GM13977 (cell line): Measurements from ENCODE around the gene NPR1.

Experiments
- DNase-seq: peaks from one replicate; pipeline ENCODE4 v3.0.0; 2012; ENCODE audit warnings: low spot score
- in situ Hi-C: fragments of 300-500 bp; cut with MboI; formaldehyde crosslinking; loops from one replicate; pipeline ENCODE4 v1.12.0; 2022; ENCODE audit warnings: low sequenced_read_pairs, low pct_unique_long_range_greater_than_20kb, mixed read lengths, inconsistent platforms; ENCODE audit not compliant: unreplicated experiment
- TF ChIP-seq, protein P1 (sequence below): IDR thresholded peaks from 2 replicates; pipeline ENCODE4 v1.5.1; 2012; ENCODE audit warnings: mild to moderate bottlenecking, control low read depth; ENCODE audit not compliant: insufficient read depth; ENCODE audit errors: extremely low read depth, missing control alignments

NPR1 gene

DNA sequence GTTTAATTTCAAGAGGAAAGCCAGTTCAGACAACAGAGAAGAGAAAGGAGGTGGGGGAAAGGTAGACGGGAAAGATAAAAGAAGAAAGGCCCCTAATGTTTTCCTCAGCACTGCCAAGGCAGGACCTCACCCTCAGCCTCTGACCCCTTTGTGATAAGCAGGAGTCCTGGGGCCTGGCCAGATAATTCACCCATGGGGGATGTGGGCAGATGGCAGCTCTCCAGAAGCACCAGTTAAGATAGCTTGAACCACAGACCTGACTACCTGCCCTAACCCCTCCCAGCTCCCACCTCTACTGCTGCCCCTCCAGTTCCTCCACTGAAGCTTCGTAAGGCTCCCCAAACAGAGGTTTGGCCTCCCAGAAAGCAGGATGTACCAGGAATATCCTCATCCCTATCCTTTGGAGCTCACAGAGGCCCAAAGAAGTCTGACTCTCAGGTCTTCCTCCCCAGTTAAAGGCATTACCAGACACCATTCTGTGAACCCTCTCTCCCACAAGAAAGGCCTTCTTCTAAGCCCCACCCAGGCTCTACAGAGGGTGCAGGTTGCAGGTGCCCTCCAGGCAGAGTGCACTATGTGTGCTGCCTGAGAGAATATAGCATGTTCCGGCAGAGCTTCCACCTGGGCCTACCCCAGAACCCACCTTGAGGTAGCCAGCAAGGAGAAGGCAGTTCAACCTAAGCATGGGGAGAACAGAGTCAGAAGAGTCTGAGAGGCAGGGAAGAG lies 29.2 kb upstream of the NPR1 start:
- no peak for DNase-seq
- TF ChIP-seq, protein P1, sequence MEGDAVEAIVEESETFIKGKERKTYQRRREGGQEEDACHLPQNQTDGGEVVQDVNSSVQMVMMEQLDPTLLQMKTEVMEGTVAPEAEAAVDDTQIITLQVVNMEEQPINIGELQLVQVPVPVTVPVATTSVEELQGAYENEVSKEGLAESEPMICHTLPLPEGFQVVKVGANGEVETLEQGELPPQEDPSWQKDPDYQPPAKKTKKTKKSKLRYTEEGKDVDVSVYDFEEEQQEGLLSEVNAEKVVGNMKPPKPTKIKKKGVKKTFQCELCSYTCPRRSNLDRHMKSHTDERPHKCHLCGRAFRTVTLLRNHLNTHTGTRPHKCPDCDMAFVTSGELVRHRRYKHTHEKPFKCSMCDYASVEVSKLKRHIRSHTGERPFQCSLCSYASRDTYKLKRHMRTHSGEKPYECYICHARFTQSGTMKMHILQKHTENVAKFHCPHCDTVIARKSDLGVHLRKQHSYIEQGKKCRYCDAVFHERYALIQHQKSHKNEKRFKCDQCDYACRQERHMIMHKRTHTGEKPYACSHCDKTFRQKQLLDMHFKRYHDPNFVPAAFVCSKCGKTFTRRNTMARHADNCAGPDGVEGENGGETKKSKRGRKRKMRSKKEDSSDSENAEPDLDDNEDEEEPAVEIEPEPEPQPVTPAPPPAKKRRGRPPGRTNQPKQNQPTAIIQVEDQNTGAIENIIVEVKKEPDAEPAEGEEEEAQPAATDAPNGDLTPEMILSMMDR = no peak
- in situ Hi-C loops = no loop called here

DNA sequence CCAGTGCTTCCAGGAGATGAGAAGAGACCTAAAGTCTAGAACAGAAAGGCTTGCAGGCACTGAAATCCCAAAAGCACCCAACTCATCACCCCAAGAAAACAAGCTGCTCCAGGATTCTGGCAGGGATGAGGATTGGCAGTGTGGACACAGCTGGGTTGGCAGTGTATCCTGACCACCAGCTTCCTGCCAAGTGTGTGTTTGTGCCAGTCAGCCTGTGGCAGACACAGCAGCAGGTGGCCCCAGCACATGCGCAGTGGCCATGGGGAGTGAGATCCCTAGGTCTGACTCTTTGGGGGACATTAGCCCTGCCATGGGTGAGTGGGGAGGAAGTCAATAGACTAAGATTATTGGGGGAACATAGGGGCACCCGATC lies 28.6 kb upstream of the NPR1 start:
- TF ChIP-seq, protein P1 = no peak
- in situ Hi-C loops = no loop called here
- DNase-seq = no peak

DNA sequence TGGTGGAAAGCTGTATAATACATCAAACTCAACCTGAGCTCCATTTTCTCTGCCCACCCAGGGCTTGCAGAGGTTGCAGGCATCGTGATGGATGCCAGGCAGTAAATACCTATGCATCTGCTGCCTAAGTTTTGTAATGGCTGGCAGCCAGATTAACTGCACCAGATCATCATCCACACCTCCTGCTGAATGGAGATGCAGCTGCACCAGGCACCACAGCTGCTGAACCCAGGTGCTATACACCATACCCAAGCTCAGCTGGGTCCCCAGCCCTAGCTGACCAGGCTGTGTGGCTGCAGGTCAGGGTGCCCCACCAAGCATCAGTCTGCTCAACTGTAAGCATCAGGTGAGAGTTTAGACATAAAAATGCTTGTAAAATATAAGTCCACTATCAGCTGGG lies 26.7 kb upstream of the NPR1 start:
- TF ChIP-seq, protein P1 = no peak
- no peak for DNase-seq
- in situ Hi-C loops = no loop called here

DNA sequence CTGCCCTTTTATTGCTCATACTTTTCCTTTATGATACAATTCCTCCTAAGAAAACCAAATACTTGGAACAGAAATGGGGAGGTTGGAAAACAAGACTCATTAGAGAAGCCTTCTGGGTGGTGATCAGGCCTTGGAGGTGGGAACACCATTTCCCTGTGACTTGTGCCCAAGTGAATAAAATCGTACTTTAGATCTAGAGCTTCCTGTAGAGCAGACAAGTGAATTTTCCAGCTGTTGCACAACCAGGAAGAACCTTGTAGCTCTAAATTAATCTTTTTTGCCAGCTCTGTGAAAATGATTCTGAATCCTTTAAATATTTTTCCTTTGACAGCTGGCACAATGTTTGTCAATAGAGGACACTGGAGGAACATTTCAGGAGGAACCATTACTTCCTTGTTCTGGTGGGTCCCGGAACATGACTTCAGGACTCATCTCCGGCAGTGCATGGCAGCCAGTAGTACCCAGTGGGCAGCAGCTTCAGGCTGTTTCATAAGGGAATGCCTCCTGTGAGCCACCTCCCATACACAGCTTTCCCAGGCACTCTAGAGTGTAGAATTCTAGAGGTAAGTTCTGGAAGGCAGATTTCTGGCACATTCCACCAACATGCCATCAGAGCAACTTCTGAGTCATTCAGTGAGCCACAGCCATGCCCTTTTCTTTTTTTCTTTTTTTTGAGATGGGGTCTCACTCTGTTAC lies 25.5 kb upstream of the NPR1 start:
- in situ Hi-C loops = no loop called here
- no peak for DNase-seq
- TF ChIP-seq, protein P1 = no peak

DNA sequence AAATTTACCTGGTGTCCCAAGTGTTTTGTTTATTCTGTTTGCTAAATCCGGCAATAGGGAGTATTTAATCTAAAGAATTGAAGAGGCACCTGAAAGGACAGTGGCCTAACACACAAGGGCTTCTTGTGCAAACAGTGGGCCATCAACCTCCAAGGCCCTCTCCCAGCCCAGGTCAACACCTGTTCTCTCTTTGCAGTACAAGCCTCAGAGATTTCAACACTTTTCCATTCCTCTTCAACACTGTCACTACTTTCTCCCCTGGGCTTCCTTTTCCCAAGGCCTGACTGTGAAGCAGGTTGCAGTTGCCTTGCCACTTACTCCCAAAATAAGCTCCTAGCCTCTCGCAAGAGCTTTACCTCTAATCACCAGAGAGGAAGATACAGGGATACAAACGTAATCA lies 23.2 kb upstream of the NPR1 start:
- in situ Hi-C loops = no loop called here
- no peak for DNase-seq

DNA sequence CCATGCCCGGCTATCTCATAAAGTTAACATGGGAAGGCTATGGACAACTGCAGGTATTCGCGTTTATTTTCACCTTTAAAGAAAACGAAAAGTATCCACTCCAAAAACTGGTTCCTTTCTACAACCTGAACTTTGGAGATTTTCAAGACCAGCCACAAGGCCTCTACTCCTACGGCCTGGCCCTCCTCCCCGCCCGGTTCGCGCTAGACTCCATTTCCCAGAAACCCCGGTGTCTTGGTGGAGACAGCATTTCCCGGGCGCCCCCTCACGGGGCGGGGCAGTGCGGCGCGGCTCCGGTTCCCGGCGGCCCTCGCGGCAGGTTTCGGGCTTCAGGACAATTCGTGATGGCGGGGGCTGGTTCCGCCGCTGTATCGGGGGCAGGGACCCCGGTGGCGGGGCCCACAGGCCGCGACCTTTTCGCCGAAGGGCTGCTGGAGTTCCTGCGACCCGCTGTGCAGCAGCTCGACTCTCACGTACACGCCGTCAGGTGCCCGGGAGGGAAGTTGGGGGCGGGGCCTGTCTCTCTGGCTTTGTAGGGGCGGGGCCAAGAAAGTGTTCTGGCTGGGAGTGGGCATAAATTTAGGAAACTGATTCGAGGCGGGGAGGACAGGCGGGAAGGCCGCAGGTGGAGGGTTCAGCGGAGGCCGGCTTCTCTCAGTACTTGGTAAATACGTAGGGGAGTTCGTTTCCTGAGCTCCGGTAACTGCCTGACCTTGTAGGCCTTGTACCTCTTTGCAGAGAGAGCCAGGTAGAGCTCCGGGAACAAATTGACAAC lies 19.9 kb upstream of the NPR1 start, which contains the start of gene SNAPIN:
TSS of gene SNAPIN (plus strand) at position 304 of the 775 bp plus-strand sequence. CDS start at position 345, 41 bp downstream.
- in situ Hi-C loops = no loop called here
- peak; percentile 91 for DNase-seq
- TF ChIP-seq, protein P1 = no peak

More for the DNA sequence above, 23.2 kb upstream of the NPR1 start:
- TF ChIP-seq, protein P1 = no peak
